ENCODE results near the gene TMX3.

- TF ChIP-seq CTCF (conservative IDR thresholded peaks at IDR 0.05 in 1 of 2, IDR thresholded peaks at IDR 0.05 in 1 of 2; ENCODE audit: low read depth in 1 of 2, low read length in 2 of 2) (no peak), EZH2 (IDR thresholded peaks at IDR 0.05; ENCODE audit: low read length, missing control alignments) (no peak)
Observed at GRCh38 chr18:68667121-68667520, 47.8 kb downstream of the TMX3 start.

Measured in fibroblast of lung (primary cell).